GM12878 (cell line): Measurements from ENCODE around the gene DENND6B.

Source experiments
- CHD2 ChIP-seq: IDR thresholded peaks from 2 replicates; pipeline ENCODE4 v1.6.1; 2011; ENCODE audit warnings: low read depth, low read length, improper control_type of control experiment, borderline replicate concordance
- CTCF ChIP-seq, 3 experiments: IDR thresholded peaks in 2 of 3; conservative IDR thresholded peaks in 1 of 3; 2 replicates each; pipeline ENCODE4 v1.5.1; 2011; ENCODE audit warnings: low read depth in 3 of 3, low read length in 3 of 3, mild to moderate bottlenecking in 3 of 3, control low read depth in 2 of 3, moderate library complexity in 2 of 3, inconsistent platforms in 1 of 3, mixed read lengths in 1 of 3; ENCODE audit not compliant: control insufficient read depth in 2 of 3, insufficient read depth in 1 of 3; ENCODE audit errors: extremely low read depth in 1 of 3
- HDAC2 ChIP-seq: fragments of 200-600 bp; sonication (generic); IDR thresholded peaks from 2 replicates; pipeline ENCODE4 v1.6.1; 2017
- JUNB ChIP-seq: IDR thresholded peaks from 2 replicates; pipeline ENCODE4 v1.6.1; 2016; ENCODE audit warnings: antibody characterized with exemption, mild to moderate bottlenecking
- MXI1 ChIP-seq: fragments of 150-350 bp; IDR thresholded peaks from 2 replicates; pipeline ENCODE4 v1.6.1; 2011; ENCODE audit warnings: low read depth, mild to moderate bottlenecking, inconsistent platforms, low read length, improper control_type of control experiment
- MYC ChIP-seq: IDR thresholded peaks from 2 replicates; pipeline ENCODE4 v1.6.1; 2011; ENCODE audit warnings: mild to moderate bottlenecking, low read length, moderate library complexity, inconsistent platforms; ENCODE audit not compliant: insufficient read depth, insufficient replicate concordance, insufficient read length, severe bottlenecking
- RB1 ChIP-seq: fragments of 450-650 bp; formaldehyde crosslinking; IDR thresholded peaks from 2 replicates; pipeline ENCODE4 v1.6.1; 2017; ENCODE audit warnings: mild to moderate bottlenecking, borderline replicate concordance
- SP1 ChIP-seq: IDR thresholded peaks from one replicate; pipeline ENCODE4 v1.6.1; 2011; ENCODE audit warnings: low read depth, low read length
- SUZ12 ChIP-seq: fragments of 200-600 bp; sonication (generic); IDR thresholded peaks from one replicate; pipeline ENCODE4 v1.6.1; 2018; ENCODE audit warnings: antibody characterized with exemption, mild to moderate bottlenecking; ENCODE audit not compliant: unreplicated experiment
- ZBTB33 ChIP-seq: fragments of 450-650 bp; IDR thresholded peaks from 2 replicates; pipeline ENCODE4 v1.6.1; 2017; ENCODE audit warnings: mild to moderate bottlenecking

- no peak for TF ChIP-seq MYC
- no peak for TF ChIP-seq MXI1
- TF ChIP-seq ZBTB33: no peak
- TF ChIP-seq SP1: no peak
- TF ChIP-seq CTCF (IDR thresholded peaks at IDR 0.05 in 2 of 3, conservative IDR thresholded peaks at IDR 0.05 in 1 of 3; ENCODE audit: control insufficient read depth in 2 of 3, extremely low read depth in 1 of 3, insufficient read depth in 1 of 3, low read depth in 3 of 3, low read length in 3 of 3): no peak
- no peak for TF ChIP-seq RB1
- no peak for TF ChIP-seq CHD2
- TF ChIP-seq HDAC2: no peak
- TF ChIP-seq JUNB: no peak
- TF ChIP-seq SUZ12: no peak
Observed at GRCh38 chr22:50343541-50343935, 16.7 kb upstream of the DENND6B start.
